SKM-1 (cell line): ENCODE data around the gene ZNF615.
"Not testable (repeated sequence)": the region's sequence is repeated elsewhere in the genome, so short reads cannot be mapped to it uniquely, and the experiment has no call there.

Experiments used
- DNase-seq: peaks from one replicate; lab custom pipeline; 2025; ENCODE audit not compliant: unreplicated experiment; lab: John Stamatoyannopoulos, UW

Gene ZNF615

DNA sequence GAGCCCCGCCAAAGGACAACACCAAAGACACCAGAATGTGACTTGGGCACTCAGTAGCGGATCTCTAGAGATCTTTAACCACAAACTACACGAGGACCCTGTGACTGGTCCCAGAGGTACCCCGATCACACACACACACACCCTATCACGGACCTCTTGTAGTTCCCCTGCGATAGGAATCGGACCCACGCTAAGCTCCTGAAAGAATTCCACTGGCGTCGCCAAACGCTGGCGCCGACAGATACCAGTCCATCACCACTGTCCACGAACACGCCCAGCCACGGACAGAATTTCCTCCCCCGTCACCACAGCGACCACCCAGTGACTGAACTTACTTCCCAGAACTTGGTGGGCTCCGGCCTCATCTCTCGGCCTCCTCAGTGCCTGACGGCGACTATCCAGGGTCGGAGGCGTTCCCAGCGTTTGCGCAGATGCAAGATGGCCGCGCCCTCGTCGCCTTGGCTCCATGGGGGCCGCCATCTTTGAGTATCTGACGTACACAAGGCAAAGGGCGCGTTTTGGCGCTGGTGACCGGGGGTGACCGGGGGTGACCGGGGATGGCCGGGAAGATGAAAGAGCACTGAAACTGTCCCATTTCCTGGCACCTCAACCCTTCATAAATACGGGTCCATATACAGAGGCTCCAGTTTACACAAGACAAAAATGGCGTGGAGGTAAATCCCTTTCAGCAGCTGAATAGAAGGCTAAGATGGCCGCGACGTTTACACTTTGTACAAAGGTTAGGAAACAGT lies at the start of gene ZNF615:
Gene ZNF615 (minus strand): TSS at position 406 of the 752 bp plus-strand sequence. CDS start 4,500 bp downstream, outside the sequence.
- DNase-seq, result peak; percentile 14

GRCh38 chr19:52056480-52056879 lies 48.5 kb upstream of the ZNF615 start:
- DNase-seq, result not testable (repeated sequence)

GRCh38 chr19:52051736-52052135 lies 43.7 kb upstream of the ZNF615 start:
- DNase-seq, result not testable (repeated sequence)

GRCh38 chr19:52048555-52049501 lies 40.8 kb upstream of the ZNF615 start, which contains the start of gene ZNF432:
TSS of gene ZNF432 (minus strand) at chr19:52048838. CDS start at chr19:52046868, 1,970 bp downstream.
- DNase-seq, result peak; percentile 58

GRCh38 chr19:52039169-52039568 lies 31.2 kb upstream of the ZNF615 start:
- DNase-seq, result no peak

DNA sequence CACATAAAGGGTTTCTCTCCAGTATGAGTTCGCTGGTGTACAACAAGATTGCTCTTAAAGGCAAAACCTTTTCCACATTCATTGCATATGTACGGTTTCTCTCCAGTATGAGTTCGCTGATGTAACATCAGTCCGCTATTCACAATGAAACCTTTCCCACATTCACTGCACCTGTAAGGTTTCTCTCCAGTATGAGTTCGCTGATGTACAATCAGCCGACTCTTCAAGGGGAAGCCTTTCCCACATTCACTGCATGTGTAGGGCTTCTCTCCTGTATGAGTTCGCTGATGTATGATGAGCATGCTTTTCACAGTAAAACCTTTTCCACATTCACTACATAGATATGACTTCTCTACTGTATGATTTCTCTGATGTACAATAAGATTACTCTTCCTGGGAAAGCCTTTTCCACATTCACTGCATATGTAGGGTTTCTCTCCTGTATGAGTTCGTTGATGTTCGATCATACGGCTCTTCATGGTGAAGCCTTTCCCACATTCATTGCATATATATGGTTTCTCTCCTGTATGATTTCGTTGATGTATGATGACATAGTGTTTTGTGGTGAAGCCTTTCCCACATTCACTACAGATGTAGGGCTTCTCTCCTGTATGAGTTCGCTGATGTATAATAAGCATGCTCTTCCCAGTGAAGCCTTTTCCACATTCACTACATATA lies 26.2 kb upstream of the ZNF615 start:
- DNase-seq, result no peak

DNA sequence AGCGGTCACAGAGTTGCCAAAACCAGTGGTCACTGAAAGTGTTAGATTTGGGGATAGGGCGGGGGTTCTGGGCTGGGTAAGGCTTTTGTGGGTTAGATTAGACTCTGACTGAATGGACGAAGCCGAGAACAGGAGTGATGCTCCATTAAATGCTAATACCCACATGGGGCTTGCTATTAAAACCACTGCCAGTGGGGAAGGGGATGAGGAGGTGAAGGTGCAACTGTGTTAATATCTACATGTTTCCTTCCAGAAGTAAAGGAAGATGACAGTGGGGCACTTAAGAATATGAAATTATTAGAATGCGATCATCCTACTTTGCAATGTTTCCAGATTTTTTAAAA lies 20.7 kb upstream of the ZNF615 start:
- DNase-seq, result no peak

DNA sequence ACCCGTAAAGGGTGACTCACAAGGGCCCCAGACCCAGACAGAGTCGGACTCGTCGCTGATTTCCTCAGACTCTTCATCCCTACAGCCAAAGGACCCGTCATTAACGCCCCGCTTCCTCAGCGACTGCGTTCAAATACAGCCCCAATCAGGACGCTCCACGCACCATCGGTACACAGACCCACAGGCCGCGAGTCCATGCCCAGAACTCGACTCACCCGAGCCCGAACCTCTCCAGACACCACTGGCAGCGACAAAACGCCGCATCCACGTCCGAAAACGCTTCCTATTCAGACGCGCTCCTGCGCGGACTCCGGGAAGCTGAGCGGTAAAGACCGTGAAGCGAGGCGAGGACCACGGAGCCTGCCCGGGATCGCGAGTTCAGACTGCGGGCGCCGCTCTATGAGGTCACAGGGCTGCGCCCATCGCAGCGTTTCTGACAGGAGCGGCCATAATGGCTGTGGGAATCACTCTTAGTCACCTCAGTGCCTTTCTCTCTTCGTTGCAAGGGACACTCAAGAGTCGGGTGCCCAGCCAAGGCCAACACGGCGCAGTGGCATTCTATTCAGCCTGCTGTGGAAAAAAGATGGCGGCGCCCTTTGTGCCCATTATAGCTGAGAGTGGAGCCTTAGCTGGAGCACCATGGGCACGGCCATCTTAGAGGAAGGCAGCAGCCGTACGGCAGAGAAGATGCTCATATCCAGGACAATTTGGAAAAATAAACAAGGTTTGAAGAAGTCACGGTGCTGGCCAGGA lies 20.2 kb upstream of the ZNF615 start, which contains the start of gene ZNF614:
Gene ZNF614 (minus strand): TSS at position 353 of the 753 bp plus-strand sequence. CDS start 2,634 bp downstream, outside the sequence.
- DNase-seq, result peak; percentile 6

- DNase-seq, result not testable (repeated sequence)
Observed at GRCh38 chr19:52026255-52026990, 18.4 kb upstream of the ZNF615 start.

- DNase-seq, result not testable (repeated sequence)
Observed at GRCh38 chr19:52024478-52024877, 16.5 kb upstream of the ZNF615 start.

- no peak for DNase-seq
Observed at GRCh38 chr19:52022193-52022592, 14.2 kb upstream of the ZNF615 start.

GRCh38 chr19:52020506-52020905 lies 12.5 kb upstream of the ZNF615 start:
- no peak for DNase-seq

DNA sequence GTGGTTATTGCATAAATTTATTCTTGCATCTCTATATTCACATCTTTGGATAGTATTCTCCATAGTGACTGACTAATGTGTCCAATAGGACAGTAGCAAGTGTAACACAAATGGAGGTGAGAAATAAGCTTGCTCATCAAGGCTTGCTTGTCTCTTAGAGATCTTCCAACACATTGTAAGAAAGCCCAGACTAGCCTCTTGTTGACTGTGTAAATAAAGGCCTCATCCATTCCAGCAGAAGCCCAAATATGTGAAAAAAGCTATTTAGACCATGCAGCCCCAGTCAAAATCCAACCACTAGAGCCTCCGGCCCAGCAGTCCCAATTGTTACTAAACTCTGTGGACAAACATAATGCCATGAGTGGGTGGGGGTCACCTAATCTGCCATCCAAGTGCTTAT lies 2.7 kb upstream of the ZNF615 start:
- DNase-seq, result no peak

DNA sequence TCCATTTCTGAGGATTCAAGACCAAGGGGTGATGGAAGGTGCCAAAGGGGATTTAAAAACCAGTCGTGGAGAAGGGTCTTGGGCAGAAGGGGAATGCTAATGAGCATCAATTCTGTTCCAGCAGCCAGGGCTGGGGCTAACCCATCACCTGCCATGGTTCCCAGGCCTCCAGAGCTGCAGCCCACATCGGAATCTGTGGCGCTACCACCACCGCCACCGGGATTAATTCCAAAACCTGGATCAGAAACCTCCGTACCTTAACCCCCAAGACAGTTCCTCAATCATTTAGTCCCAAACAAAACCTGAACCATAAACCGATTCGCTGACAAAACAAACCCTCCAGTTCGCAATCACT lies 583 bp downstream of the ZNF615 start:
- no peak for DNase-seq

DNA sequence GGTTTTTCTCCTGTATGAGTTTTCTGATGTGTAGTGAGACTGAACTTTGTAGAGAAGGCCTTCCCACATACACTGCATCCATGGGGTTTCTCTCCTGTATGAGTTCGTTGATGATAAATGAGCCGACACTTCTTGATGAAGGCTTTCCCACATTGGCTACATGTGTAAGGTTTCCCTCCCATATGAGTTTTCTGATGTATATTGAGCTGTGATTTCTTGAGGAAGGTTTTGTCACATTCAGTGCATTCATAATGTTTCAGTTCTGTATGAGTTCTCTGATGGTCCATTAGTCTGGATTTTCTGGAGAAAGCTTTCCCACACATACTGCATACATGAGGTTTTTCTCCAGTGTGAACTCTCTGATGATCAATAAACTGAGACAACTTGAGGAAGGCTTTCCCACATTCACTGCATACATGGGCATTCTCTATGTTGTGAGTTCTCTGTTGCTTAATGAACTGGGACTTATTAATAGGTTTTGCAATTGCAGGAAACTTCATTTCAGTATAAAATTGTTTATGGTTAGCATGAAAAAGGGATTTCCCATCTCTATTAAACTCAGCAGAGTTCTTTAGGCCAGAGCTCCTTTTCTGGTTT lies 13.9 kb downstream of the ZNF615 start:
- DNase-seq, result no peak

- no peak for DNase-seq
Observed at GRCh38 chr19:51993422-51993821, 14.6 kb downstream of the ZNF615 start.

- peak; percentile 51 for DNase-seq
Observed at GRCh38 chr19:51986309-51987291, 21.4 kb downstream of the ZNF615 start, which contains the start of gene ZNF350. TSS of gene ZNF350 (minus strand) at chr19:51986840. CDS start at chr19:51974360, 12,480 bp downstream.

DNA sequence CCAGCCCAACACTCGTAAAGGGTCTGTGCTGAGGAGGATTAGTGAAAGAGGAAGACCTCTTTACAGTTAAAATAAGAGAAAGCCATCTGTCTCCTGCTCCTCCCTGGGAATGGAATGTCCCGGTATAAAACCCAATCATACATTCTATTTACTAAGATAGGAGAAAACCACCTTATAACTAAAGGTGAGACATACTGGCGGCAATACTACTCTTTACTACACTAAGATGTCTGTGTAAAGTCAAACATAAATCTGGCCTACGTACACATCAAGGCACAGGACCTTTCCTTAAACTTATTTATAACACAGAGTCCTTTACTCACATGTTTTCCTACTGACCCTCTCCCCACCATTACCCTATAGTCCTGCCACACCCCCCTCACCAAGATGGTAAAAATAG lies 24.6 kb downstream of the ZNF615 start:
- DNase-seq, result no peak
